NK-92 treated with Interleukin-12 subunit alpha and Interleukin-12 subunit beta, amount 100 ng/mL, for 24 hours (cell line): ENCODE results near the gene BCAS4.
"Not testable (repeated sequence)": the region's sequence is repeated elsewhere in the genome, so short reads cannot be mapped to it uniquely, and the experiment has no call there.

Experiments
- DNase-seq: peaks from one replicate; lab custom pipeline; 2025; lab: John Stamatoyannopoulos, UW

BCAS4 gene

GRCh38 chr20:50794846-50795634, at the start of gene BCAS4:
BCAS4 (plus strand) TSS chr20:50795061; CDS start chr20:50795084, 23 bp downstream.
- DNase-seq, result peak; percentile 61

GRCh38 chr20:50745634-50746137, 49.2 kb upstream of the BCAS4 start:
- DNase-seq, result no peak

GRCh38 chr20:50746138-50746940, 48.5 kb upstream of the BCAS4 start:
- no peak for DNase-seq

DNA sequence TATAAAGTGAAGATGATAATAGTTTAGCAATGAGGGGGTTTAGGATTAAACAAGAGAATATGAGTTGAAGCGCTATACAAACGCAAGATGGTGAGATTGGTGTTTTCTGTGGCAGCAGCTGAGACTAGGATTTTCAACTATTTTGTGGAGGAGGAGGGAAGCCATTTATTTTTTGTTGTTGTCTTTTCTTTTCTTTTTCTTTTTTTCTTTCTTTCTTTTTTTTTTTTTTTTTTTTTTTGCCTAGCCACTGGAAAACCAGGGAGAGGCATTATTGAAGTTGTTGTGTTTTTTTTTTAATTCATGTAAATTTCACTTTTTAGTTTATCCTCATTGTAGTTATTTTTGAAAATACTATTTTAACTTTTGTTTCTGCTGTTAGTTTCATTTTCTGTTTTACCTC, 47.6 kb upstream of the BCAS4 start:
- DNase-seq, result no peak

DNA sequence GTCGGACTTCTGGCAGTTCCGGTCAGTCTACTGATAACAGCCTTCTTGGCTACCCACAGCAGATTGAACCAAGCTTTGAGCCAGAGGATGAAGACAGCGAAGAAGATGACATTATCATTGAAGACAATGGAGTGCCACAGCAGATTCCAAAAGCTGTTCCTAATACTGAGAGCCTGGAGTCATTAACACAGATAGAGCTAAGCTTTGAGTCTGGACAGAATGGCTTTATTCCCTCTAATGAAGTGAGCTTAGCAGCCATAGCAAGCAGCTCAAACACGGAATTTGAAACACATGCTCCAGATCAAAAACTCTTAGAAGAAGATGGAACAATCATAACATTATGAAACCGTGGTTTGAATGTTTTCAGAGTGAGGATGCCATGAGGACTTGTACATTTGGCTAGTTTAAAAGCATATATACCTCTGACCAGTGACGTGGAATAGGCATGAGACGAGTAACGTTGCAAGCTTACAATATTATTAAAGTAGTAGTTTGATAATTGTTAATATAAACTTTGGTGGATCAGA, 44.7 kb upstream of the BCAS4 start:
- no peak for DNase-seq

- no peak for DNase-seq
Observed at GRCh38 chr20:50753152-50753551, 41.7 kb upstream of the BCAS4 start.

GRCh38 chr20:50754420-50754819, 40.4 kb upstream of the BCAS4 start:
- no peak for DNase-seq

DNA sequence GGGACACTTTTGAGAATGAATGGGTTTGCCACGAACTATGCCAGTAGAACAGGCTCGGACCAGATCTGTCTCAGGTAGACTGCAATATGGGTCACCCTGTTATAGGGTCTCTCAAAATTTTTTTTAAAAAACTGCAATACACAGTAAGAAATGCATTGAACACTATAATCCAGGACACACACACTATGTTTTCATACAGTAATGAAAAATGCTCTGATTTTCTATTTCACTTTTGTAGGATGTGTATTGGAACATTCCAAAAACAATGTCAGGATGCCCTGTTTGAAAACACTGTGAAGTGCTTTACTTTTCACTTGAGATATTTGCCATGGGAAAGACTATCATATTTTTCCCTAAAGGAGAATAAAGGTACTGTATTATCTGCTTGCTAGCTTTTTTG, 38.4 kb upstream of the BCAS4 start:
- no peak for DNase-seq

GRCh38 chr20:50758469-50758868, 36.4 kb upstream of the BCAS4 start:
- no peak for DNase-seq

GRCh38 chr20:50758992-50759391, 35.9 kb upstream of the BCAS4 start:
- DNase-seq, result no peak

- DNase-seq, result no peak
Observed at GRCh38 chr20:50759678-50760077, 35.2 kb upstream of the BCAS4 start.

DNA sequence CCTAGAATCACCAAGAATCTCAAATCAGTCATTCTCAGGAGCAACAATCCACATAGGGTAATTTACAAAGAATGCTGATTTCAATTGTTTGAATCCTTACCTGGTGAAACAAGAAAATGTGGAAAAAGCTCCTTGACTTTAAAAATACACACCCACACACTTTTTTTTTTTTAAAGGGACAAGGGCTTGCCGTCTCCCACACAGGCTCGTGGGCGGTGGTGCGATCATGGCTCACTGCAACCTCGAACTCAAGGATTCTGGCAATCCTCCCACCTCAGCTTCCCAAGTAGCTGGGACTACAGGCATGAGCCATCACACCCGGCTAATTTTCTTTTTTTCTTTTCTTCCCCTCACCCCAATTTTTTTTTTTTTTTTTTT, 32.8 kb upstream of the BCAS4 start:
- DNase-seq, result no peak

DNA sequence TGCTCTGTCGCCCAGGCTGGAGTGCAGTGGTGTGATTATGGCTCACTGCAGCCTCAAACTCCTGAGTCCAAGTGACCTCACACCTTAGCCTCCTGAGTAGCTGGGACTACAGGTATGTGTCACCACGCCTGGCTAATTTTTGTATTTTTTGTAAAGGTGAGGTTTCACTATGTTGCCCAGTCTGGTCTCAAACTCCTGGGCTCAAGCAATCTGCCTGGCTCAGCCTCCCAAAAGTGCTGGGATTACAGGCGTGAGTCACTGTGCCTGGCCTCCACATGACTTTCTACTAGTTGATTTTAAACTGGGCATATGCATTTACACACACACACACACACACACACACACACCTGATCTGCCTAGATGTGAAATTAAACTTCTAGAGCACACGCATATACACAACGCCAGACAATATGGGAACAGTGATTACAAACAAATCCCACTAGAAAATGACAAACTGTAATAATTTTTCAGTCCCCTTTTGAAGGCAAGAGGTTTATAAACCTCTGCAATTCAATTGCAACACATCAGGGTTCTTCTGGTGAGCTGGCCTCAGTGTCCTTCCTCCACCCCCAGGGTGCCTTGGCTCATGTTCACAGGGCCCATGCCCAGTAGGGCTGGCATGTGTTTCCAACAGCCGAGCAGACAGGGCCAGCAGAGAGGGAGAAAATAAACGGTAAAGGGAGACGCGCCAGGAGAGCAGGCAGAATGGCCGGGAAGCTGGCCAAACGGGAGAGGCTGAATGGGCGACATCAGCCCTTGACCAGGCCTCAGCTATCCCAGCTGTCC, 32.2 kb upstream of the BCAS4 start:
- DNase-seq, result no peak

GRCh38 chr20:50763550-50764458, 31.1 kb upstream of the BCAS4 start:
- not testable (repeated sequence) for DNase-seq

- DNase-seq, result not testable (repeated sequence)
Observed at GRCh38 chr20:50765251-50765650, 29.6 kb upstream of the BCAS4 start.

GRCh38 chr20:50765674-50766073, 29.2 kb upstream of the BCAS4 start:
- no peak for DNase-seq

- not testable (repeated sequence) for DNase-seq
Observed at GRCh38 chr20:50766955-50767809, 27.7 kb upstream of the BCAS4 start.

DNA sequence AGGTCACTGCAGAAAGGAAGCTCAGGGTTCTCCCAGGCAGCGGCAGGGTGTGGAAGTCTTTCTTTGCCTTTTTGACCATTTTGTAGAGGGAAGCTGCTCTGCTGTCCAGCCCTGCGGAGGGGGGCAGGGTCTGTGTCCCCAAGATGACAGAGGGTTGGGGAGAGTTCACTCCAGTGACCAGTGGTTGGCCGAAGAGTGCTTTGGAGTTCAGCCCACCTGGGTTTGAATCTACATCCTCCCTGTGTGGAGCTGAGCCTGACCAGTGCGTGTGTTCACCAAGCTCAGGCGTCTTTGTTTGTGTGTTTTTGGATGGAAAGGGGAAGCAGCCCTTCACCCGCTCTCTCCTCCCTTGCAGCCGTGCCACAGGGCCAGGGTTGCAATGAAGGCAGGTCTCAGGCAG, 25.9 kb upstream of the BCAS4 start:
- DNase-seq, result not testable (repeated sequence)

DNA sequence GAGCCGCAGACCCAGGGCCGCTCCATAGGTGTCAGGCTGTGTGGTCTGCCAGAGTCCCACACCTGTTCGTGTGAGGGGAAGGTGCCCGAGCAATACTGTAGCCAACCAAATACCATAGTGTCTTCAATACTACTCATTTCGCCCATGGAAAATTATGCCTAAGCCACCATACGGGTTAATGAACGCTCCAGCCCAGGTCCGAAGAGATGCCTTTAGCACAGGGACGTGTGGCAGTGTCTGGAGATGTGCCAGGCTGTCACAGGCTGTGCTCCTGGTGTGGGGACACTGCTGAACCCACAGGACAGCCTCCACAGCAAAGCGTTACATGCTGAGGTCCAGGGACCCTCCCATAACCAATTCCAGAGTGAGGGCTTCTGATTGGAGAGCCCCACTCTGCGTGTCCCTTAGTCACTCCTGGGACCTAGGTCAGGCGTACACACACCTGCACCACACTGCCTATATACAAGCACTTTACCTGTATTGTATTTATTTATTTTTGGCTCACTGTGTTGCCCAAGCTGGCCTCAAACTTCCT, 25.2 kb upstream of the BCAS4 start:
- DNase-seq, result not testable (repeated sequence)
